GM21786 (cell line): ENCODE data around the gene EGR4.

Experiments used
- ATAC-seq: cut with Tn5 transposase; IDR thresholded peaks from one replicate; pipeline ENCODE4 v1.9.1; 2021; ENCODE audit not compliant: unreplicated experiment

Gene EGR4

DNA sequence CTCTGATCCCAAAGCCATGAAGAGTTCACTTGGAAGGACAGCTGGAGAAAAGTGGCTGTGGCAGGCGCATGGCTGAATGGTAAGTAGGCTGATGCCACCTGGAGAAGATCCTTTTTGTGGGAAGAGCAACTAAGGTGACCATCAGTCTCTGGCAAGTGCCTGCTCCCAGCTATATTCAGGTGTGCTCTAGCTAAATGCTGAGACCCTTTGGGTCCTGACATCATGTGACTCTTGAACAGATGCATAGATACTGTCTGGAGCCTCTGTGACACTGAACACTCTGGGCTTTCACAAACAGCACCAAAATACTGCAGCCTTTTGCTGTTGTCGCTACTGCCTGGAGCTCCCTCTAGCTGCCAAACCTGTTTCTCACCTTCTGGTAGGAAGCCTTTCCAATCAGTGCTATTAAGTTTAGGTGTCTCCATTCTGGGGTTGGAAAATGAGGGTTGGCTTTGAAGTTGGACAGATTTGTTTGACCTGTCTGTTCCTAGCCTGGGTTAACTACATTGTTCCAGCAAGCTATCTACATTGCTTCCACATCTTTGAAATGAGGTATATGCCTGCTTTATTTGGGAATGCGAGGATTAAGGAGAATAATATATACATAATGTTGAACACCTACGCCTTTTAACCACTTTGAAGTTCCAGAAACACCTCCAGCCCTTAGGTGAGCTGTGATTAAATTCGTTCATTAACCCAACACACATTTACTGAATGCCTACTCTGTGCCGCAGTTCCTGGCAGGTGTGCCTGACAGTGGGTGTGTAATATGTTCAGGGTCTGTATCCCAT lies 3.1 kb downstream of the EGR4 start:
- ATAC-seq: no peak

DNA sequence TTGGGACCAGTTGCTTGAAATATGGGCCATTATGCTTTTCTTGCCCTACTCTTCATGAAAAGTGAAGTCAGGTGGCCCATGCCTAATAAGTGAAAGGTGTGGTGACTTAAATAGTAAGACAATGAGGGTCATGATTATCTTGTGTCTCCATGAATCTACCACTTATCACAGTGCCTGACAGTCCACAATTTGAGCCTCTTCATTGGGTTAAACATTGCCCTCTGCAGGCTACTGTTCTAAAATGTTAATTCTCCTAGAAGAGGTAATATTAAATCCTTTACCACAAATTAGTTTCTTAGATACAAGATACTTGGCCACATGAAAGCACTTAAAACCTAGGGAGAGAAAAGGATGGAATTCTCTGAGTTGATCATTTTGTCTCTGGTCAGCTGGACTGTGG lies 4.0 kb downstream of the EGR4 start:
- ATAC-seq: no peak

DNA sequence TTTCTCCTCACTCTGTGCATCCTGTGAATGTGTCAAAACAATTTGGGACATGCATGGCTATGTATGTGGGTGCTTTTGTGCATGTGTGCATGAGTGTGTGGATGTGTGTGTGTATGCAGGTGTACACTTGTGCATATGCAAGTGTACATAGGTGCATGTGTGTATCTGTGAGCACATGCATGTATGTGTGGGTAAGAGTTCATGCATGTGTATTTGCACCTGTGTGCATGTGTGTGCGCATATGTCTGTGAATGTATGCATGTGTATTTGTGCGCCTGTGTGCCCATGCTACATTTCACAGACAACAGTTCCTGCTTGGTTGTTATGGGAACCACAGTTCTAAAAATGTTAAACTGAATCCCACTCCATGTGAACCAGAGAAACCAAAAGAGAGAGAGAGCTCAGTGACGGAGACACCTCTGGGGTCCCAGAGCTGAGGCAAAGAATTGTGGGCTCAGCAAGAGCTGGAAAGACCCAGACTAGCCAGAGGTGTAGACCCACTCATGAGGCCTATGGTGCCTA lies 7.2 kb downstream of the EGR4 start:
- no peak for ATAC-seq

- peak; percentile 52 for ATAC-seq
Measured at GRCh38 chr2:73285159-73285739, 8.1 kb downstream of the EGR4 start.

DNA sequence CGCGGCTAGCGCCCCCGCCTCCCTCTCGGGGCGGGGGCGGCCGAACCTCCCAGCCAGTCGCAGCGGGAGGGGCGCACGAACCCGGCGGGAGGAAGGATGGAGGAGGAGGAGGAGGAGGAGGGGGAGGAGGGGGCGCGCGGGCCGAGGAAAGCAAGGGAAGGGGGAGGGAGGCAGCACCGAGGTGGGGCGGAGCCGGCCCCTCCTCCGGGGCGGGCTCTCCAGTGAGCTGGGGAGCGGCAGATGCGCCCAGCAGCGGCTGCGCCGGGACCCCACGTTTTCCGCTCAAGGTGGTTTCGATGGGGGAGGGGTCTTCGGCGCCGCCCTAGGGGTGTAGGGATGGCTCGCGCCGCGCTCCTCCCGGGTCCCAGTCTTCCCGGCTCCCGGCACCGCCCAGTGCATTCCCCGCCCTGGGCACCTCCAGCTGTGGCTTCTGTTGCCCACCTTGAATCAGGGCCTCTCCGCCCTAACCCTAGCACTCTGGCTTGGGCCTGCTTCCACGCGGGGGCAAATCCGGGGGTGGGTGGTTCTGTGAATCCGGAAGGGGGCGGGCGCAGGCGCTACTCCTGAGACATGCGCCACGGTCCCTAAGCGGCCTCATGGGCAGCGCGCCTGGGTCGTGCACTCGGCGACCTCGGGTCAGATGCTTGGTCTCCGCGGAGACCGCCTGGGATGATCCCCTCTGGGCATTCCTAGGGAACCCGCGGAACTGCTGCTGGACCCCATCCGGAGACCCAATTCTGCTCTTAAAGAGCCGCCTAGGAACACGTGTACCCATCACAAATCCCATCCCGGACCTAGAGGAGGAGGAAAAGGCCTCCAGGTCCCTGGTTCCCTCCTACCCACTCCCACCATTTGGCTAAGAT lies 8.8 kb downstream of the EGR4 start, which contains the start of gene FBXO41:
TSS of gene FBXO41 (minus strand) at position 183 of the 863 bp plus-strand sequence. CDS start 14,848 bp downstream, outside the sequence.
- ATAC-seq: peak; percentile 67

DNA sequence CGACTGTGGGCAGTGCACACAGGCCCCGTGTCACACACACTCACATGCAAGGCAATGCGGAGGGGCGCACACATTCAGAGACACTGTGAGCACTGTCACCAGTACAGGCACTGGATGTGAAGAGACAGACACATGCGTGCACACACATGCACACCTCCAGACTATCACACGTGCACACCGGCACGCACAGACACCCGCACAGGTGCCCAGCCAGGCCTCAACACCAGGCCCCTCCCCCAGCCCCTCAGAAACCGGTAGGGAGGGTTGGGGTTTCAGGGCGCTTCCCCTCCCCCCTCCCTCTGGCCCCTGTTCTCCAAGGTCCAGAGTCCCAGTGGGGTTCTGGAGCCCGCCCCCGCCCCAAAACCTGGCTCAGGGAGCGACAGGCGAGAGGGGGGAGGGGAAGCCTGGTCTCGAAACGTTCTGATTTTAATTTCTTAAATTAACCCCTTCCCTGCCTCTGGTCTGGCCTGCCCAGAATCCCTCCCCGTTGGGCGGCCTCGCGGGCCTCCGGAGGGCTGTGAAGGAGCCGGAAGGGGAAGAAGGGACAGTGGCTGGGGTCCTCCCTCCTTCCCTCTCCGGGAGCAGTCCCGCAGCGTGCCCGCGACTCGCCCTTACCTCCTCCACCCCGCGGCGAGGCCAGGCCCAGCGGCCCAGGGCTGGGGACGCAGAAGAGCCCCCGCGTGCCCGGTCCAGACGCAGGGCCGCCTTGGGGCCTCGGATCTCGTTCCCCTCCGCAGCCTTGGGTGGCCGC lies 9.6 kb downstream of the EGR4 start:
- ATAC-seq: peak; percentile 13

DNA sequence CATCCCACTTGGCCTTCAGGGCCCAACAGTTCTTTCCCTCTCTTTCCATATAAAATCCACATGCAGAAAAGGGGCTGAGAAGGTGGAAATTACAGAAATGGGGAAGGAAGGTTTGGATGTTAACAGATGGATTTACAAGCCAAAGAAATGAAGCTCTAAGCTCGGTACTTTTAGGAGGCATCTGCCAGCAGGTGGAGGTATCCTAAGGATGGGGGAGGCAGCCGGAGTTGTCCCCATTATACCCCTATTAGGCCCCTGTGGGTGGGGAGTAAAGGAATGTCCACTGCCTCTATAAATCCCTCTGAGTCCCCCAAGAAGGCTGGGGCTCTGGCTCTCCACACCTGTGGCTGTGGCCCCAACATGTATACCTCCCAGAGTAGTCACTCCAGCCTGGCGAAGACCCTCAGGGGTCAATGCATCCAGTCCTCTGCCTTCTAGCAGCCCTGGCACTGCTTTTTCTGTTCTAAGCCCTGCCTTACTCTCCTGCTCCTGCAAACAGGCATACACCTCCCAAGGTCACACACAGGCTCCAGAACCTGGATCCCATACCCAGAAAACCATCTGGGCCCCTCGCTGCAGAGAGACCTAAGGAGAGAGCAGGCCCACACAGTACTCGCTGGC lies 10.3 kb downstream of the EGR4 start:
- ATAC-seq: no peak

DNA sequence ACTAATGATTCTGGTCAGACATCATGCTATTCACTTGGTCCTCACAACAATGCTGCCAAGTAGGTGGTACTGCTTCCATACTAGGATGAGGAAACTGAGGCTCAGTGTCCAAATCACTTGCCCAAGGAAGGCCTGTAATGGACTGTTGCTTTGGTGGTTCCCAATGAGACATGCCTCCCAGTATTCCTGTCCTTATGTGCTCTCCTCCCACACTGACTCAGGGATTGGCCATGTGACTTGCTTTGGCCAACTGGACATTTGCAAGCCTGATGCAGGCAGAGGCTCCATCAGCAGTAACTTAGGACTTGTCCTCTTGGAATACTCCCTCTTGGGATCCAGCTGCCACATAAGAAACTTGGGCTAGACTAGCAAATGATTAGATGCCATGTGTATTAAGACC lies 12.1 kb downstream of the EGR4 start:
- ATAC-seq: no peak

- no peak for ATAC-seq
Measured at GRCh38 chr2:73279852-73280251, 13.5 kb downstream of the EGR4 start.

GRCh38 chr2:73272270-73272669 lies 21.1 kb downstream of the EGR4 start:
- ATAC-seq: no peak

- ATAC-seq: no peak
Measured at GRCh38 chr2:73269686-73270465, 23.5 kb downstream of the EGR4 start.

DNA sequence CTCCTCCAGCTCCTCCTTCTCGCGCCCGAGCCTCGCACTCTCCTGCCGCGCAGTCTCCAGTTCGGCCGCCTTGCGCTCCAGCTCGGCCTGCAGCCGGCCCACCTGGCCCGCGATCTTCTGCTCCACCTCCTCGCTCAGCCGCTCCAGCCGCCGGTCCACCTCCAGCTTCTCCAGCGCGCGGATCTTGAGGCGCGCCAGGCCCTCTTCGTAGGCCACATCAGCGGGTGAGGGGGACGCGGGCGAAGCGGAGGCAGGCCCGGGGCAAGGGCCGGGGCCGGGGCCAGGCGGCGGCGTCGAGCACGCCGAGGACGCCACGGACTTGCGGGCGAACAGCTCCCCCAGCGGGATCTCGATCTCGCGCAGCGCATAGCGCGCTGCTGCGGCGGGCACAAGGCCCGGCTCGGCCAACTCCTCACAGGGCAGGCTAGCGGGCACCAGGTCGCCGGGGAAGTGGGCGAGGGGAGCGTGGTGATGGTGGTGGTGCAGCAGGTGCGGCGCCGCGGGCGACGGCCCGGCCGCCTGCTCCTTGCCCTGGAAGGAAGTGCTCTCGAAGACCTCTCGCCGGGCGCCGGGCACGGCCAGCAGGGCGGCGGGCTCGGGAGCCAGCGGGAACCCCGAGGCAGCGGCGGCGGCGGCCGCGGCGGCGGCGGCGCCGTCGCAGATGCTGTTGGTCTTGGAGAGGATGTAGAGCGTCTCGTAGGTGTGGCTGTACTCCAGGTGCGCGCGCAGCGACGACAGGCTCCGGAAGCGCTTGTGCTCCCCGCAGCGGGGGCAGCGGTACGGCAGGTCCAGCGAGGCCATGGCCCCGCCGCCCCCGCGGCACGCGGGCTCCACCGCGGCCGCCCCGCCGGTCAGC lies 24.3 kb downstream of the EGR4 start:
- ATAC-seq: no peak

DNA sequence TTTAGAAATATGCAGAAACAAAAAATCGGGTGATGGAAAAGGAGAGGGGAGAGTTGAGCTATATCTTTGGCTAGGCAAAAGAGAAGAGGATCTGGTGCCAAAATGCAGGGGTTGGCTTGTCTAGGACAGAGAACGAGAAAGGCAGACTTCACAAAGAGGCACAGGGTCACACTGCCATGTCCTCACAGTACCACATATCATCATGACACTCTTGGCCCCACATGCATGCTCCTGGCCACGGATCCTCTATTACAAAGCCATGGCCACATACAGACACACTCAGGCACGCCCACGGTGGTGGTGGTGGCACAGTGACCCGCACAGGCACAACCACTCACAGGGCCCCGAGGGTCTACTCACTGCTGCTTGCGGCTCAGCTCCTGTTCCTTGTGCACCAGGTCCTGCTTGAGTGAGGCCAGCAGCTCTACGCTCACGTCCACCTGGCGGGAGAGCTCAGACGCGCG lies 24.9 kb downstream of the EGR4 start:
- ATAC-seq: no peak

GRCh38 chr2:73267008-73267407 lies 26.3 kb downstream of the EGR4 start:
- ATAC-seq: no peak

DNA sequence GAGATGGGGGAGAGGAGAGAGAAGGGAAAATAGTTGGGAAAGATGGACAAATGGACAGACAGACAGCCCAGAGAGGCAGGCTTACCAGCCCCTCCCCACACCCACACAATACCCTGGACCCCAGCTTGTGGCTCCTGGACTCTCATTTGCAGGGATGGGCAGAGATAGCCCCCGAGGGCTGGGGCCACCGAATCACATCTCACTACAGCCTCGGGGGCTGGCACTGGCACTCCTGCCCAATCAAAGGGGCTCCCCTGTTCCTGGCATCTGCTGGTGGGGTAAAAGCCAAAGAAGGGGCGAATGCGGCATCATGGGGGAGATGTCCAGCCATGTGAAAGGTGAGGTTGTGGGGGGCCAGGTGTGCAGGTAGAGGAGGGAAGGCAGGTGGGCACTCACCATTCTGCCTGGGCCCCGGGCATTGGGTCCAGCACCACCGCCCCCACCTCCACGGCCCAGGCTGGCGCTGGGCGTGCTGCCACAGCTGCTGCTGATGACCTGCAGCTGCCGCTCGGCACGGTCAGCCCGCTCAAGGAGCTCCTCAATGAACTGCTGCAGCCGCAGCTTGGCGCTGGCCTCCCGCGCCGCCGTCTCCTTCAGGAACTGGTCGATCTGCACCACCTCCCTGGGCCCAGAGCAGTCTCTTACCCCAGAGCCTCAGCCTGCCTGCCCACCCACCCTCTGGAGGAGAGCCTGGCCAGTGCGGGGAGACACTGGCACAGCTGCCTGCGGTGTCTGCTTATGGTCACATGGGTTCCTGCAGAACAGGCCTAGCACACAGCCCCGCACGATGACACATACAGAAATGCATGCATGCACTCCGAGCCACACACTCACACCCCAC lies 27.1 kb downstream of the EGR4 start:
- no peak for ATAC-seq

DNA sequence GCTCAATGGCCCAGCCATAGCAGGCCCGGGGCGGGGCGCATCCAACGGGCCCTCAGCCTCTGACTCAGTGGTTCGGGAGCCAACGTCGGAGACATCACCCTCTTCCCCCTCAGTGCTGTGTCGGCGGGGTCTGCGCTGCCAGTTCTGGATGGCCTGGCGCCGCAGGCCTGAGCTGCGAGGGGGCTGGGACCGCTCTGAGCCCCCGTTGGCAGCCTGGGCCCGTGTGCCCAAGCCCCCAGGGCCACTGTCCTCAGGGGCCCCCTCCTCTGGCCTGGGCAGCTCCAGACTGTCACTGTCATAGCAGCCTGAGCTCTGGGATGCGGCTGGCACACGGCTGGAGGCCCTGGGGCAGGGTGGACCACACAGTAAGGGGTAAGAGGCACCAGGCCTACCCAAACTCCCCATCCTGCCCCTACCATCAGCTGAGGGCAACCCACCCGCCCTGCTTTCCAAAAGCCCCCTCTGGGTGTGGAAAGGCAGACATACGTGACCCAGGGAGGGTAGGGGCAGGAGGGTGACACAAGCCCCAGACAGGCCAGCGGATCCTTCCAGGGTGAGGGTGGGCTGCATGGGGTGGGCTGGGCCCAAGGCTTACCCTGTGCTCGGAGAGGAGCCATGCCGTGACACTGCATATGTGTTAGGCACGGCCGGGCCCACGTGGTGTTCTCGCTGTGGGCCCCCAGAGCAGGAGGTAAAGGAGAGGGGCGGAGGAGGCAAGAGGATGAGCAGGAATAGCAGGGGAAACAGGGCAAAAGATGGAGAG lies 27.9 kb downstream of the EGR4 start:
- ATAC-seq: no peak

- no peak for ATAC-seq
Measured at GRCh38 chr2:73264783-73265182, 28.6 kb downstream of the EGR4 start.
